ENCODE measurements around the gene CMIP. TPM values are rescaled to one million over a fixed set of nuclear protein-coding genes. Genes with fewer than 3 reads are reported as not detected.

The CMIP gene
- total RNA-seq, 4 donors from 2014 or later: 16.7 to 104 (median 43.6) TPM

DNA sequence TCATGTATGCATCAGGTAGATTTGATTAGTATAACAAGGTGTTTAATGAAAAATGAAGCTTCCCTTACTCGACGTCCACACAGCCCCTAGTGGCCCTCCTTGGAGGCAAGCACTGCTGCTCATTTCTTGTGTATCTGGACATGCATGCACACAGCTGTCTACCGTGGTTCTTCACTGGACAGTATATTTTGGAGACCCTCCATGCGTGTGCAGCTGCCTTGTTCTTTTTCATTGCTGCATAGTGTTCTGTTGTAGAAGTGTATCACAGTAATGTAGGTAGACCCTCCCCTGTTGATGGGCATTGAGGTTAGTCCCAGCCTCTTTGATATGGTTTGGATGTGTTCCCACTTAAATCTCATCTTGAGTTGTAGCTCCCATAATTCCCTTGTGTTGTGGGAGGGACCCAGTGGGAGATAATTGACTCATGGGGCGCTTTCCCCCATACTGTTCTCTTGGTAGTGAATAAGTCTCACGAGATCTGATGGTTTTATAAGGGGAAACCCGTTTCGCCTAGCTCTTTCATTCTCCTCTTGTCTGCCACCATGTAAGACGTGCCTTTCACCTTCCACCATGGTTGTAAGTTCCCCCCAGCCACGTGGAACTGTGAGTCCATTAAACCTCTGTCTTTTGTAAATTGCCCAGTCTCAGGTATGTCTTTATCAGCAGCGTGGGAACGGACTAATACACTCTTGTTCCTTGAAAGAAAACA, 6.3 kb downstream of the CMIP start:
- intact Hi-C loops (cut with DNase I; ENCODE audit: low total_unique reads): no loop called here
- H3K27ac ChIP-seq: no peak overlapping the region
- no peaks in the 10 kb centered on the region for H3K27me3 ChIP-seq
- H3K4me3 ChIP-seq: no peak overlapping the region
- H3K9me3 ChIP-seq: no peaks in the 10 kb centered on the region
- TF ChIP-seq, protein P1, sequence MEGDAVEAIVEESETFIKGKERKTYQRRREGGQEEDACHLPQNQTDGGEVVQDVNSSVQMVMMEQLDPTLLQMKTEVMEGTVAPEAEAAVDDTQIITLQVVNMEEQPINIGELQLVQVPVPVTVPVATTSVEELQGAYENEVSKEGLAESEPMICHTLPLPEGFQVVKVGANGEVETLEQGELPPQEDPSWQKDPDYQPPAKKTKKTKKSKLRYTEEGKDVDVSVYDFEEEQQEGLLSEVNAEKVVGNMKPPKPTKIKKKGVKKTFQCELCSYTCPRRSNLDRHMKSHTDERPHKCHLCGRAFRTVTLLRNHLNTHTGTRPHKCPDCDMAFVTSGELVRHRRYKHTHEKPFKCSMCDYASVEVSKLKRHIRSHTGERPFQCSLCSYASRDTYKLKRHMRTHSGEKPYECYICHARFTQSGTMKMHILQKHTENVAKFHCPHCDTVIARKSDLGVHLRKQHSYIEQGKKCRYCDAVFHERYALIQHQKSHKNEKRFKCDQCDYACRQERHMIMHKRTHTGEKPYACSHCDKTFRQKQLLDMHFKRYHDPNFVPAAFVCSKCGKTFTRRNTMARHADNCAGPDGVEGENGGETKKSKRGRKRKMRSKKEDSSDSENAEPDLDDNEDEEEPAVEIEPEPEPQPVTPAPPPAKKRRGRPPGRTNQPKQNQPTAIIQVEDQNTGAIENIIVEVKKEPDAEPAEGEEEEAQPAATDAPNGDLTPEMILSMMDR (IDR thresholded peaks at IDR 0.05): no peak
- no peak for TF ChIP-seq POLR2A (IDR thresholded peaks at IDR 0.05)
- H3K36me3 ChIP-seq: no peaks in the 10 kb centered on the region
- DNase-seq: no peak
- no peaks in the 10 kb centered on the region for H3K4me1 ChIP-seq

DNA sequence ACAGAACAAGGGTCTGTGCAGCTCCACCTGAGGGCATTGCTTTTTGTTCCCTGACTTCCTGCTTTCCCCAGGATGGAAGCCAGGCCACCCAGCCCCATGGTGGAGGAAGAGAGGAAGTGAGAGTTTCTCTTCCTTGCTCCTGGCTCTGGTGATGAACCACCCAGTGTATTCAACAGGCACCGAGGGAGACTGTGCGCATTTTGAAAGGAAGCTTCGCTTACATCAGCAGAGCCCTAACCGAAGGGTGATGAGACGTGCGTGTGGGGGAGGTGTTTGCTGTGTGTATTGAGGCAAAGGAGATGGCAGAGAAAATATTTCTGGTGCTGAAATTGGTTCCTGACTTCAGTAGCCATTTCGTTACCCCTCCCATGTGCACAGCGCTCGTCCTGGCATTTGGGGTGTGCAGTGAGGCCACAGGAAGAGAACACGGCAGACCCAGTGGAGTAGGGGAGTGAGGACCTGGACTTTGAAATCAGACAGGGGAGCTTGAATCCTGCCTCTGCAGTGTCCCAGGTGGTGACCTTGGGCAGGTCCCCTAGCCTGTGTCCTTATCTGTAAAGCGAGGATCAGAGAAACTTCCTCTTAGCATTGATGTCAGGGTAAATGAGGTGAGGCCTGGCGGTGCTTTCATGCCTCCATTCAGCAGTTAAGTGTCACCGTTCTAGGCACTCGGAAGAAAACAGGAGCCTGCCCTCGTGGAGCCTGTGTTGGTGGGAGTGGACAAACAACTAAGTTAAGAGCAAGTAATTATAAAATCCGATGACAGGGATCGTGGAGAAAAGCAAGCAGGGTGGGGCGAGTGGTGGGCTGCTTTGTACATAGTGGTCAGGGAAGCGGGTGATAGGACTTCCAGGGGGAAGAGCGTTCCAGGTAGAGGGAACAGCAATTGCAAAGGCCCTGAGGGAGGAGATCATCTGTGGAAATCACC, 7.4 kb downstream of the CMIP start:
- Histone ChIP-seq H3K27ac (peak overlapping the region in 1 of 2 donors; percentile 27), H3K4me1 (no peaks in the 10 kb centered on the region), H3K4me3 (no peak overlapping the region), H3K9me3 (no peaks in the 10 kb centered on the region), H3K36me3 (no peaks in the 10 kb centered on the region), H3K27me3 (no peaks in the 10 kb centered on the region)
- intact Hi-C loops (cut with DNase I; ENCODE audit: low total_unique reads): no loop called here
- no peak for DNase-seq
- TF ChIP-seq, protein P1 (IDR thresholded peaks at IDR 0.05): no peak
- no peak for TF ChIP-seq POLR2A (IDR thresholded peaks at IDR 0.05)

DNA sequence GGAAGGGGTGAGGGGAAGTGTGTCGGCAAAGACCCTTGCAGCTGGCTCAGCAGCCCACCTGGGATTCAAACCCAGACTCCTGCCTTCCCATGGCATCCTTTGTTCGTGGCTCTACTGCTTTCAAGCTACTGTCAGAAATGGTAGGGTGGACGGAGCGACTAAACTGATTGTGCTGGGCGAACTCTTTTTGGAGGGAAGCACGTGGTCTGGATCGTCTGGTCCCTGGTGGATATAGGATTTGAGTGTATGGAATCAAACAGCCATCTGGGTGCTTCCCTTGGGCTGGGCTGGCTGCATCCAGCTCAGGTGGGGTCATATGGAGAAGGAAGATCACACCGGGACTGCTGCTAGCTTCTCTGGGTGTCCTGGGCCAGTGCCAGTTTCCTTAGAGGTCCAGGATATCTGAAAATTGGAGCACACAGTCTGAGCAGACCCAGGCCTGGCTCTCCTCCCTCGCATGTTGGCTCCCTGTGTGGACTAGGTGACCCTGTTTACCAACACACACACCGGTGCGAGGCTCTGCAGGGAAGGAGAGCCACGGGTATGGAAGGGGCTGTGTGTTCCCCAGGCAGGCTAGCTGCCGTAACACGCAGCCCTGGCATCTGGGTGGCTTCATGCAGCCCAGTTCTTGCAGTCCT, 8.6 kb downstream of the CMIP start:
- H3K27ac ChIP-seq: no peak overlapping the region
- intact Hi-C loops (cut with DNase I; ENCODE audit: low total_unique reads): no loop called here
- no peak for TF ChIP-seq POLR2A (IDR thresholded peaks at IDR 0.05)
- TF ChIP-seq, protein P1 (IDR thresholded peaks at IDR 0.05): no peak
- no peak for DNase-seq
- no peaks in the 10 kb centered on the region for H3K9me3 ChIP-seq
- no peaks in the 10 kb centered on the region for H3K27me3 ChIP-seq
- H3K36me3 ChIP-seq: no peaks in the 10 kb centered on the region
- H3K4me1 ChIP-seq: no peaks in the 10 kb centered on the region
- H3K4me3 ChIP-seq: no peak overlapping the region

DNA sequence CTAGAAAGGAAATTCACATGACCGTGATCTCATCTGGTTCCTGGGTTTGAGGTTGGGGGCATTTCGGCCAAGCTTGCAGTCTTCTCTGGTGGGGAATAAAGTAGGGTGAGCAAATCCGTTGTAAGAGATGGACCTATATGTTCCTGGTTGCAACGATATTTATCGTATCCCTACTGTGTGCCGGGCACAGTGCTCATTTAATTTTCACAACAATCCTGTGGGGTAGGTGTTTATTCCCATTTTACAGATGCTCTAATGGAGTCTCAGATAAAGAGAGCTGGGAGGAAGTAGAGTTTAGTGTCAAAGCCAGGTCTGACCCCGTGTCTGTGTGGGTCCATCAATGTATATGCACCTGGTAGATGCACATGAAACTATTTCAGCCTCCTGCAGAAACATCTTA, 9.4 kb downstream of the CMIP start:
- Histone ChIP-seq H3K4me3 (no peak overlapping the region), H3K4me1 (no peaks in the 10 kb centered on the region), H3K36me3 (no peaks in the 10 kb centered on the region), H3K27me3 (no peaks in the 10 kb centered on the region), H3K9me3 (no peaks in the 10 kb centered on the region), H3K27ac (no peak overlapping the region)
- TF ChIP-seq POLR2A (IDR thresholded peaks at IDR 0.05): no peak
- TF ChIP-seq, protein P1 (IDR thresholded peaks at IDR 0.05): no peak
- intact Hi-C loops (cut with DNase I; ENCODE audit: low total_unique reads): no loop called here
- DNase-seq: no peak
